GM18870 (cell line): ENCODE measurements around the gene FKBP10.

Experiments
- ATAC-seq: cut with Tn5 transposase; IDR thresholded peaks from one replicate; pipeline ENCODE4 v1.9.1; 2021; ENCODE audit warnings: moderate library complexity; ENCODE audit not compliant: unreplicated experiment

The FKBP10 gene

DNA sequence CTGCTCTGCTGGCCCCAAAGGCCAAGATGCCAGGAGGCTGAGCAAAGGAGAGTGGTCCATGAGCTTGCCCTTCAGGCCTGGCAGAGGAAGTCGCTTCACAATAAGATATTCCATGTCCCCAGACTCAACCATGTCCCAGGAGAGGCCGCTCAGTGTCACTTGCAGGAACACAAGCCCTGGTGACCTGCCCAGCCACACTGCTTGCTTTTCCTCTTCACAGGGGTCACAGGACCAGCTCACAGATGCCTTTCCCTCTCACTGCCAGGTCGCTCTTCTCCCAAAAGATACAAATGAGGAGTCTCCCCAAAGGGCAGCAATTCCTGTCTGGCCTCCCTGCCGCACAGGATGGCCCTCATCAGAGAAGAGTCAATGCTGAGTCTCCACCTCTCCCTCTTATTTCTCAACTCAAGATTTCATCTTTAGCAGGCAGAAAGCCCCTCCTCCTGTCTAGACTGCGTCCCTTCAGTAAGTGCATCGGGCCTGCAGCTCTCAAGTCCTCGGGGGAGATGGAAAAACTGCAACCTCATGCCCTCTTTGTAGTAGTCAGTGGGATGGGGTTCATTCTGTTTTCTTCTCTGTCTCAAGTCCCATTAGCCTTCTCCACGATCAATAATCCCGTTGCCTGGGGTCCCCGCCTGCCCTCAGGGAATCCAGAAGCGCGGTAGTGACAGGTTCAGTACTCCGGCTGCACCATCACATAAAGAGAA, 31.2 kb upstream of the FKBP10 start:
- ATAC-seq, result no peak

DNA sequence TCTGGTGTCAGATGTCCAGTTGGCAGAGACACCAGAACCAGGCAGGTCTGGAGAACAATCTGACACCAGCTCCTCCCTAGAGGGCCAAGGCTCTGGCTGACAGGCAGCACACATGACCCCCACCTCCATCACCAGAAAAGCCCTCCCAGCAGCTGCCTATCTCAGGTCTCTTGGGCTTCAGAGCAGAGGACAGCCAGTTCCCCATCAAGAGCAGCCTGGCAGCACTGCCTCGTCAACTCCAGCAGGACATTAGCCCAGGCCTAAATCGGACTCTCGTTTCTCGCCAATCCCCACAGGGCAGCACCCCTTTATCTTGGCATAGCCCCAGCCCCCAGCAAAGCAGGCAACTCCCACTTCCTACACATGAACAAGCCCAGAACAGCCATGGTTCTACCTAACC, 30.7 kb upstream of the FKBP10 start:
- ATAC-seq, result no peak

DNA sequence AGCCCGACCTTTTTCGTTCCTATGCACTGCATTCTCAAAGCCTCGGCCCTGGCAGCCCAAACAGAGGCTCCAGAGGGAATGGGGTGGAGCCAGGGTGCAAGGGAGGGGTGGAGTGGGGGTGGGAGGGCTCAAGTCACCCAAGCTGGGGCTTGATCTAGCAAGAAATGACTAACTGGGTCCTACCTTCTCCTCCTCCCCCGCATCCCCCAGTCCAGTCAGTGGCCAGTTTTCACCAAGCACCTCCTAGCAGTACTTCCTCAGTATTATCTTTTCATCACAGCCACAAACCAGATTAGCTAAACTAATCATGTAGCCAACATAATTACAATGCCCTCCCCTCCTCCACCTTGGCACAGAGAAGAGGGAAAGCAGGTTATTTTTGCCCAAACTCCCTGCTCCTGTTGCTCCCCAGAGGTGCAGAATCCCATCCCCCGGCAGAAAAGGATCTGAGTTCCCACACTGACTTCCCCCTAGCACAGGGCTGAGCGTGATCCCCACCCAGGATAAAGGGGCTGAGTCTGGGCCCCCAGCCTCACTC, 28.5 kb upstream of the FKBP10 start:
- ATAC-seq, result no peak

DNA sequence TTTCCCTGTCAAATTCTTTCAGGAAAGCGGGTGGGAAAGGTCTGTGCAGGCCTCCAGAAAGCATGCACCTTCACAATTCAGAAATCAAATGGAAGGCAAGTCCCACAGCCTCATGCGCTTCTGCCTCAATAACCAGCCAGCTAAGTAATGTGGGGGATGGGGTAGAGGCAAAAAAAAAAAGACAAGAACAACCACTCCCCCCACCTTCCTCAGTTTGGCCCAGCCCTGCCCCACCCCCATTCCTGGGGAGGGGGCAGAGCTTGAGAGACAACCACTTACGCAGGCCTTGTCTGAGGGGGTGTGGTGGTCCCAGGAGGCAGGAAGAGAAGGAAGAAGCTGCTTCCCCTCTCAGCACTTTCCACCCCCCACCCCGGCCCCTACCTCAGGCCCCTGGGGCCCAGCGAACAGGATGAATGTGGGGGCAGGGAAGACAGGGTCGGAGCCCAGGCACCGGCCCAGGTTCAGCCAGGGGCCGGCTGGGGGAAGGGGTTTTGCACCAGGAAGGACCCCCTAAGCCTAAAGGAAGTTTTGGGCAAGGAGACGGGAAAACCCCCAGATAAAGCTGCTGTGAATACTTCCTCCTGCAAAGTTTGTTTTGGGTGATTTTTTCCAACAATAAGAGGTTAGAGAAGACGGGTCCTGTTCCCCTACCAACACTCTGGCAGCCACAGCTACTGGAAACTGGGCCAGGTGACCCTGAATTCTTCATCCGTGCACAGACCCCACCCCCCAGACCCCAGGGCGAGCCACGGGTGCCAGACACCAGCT, 27.5 kb upstream of the FKBP10 start:
- no peak for ATAC-seq

DNA sequence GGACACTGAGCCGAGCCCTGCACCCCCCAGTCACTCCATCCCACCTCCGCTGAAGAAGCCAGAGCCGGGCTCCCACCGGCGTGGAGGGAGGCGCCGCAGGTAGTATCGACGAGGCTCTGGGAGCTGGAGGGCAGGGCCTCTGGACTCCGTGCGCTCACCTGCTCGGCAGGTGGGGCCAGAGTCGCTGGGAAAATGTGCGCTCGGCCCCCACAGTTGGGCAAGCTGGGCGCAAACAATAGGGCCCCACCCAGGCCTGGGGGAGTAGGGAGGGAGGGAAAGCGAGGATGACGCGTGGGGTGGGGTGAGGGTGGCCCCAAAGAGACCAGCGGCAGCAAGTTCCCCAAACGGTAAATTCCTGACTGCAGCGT, 27.0 kb upstream of the FKBP10 start:
- no peak for ATAC-seq

DNA sequence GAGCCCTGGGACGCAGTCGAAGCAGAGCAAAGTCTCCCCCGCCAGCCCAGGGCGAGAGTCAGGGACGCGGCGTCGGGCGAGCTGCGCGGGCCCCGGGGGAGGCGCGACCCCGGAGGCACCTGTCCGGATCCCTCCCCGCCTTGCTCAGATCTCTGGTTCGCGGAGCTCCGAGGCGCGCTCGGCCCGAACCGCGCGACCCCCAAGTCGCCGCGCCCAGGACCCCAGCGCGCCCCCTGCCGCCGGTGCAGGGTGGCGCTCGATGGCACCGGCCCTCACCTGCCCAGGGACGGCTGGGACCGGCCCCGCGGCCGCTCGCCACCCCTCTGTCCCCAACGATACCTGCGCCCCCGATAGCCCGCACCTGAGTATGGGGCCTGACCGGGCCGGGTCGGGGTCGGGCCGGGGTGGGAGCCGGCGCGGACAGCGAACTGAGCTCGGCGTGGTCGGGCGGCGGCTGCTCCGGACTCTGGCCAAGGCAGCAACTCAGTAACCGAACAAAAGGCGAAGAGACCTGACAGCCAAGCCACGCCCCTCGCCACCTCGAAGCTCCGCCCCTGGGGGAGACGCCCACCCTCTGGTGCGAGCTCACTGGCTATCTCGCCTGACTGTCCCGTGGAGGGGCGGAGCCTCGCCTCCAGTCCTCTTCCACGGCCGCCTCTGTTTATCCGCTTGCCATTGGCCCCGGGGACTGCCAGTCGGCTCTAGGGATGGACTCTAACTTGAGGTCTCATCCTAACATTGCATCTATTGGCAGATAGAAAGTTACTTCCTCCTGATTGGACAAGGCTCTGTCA, 26.4 kb upstream of the FKBP10 start, which contains the start of gene JUP:
JUP (minus strand) TSS at position 485 of the 794 bp plus-strand sequence. CDS start 14,857 bp downstream, outside the sequence.
- ATAC-seq, result no peak

DNA sequence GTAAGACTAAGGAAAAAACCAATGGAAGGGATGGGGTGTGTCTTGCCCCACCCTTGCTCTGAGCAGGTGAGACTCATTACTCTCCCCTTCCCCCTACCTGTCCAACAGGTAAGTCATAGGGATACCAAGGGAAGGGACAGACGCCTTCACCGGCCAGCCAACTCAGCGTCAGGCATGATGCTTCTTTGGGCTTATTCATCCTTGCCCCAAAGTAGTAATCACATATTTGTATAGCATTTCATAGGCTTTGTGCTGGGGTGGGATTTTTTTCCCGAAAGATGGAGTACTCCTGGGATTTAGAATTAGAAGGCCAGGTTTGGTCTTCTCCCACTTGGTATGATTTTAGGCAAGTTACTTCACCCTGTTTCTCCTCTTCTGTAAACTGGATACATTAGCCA, 25.8 kb upstream of the FKBP10 start:
- no peak for ATAC-seq

DNA sequence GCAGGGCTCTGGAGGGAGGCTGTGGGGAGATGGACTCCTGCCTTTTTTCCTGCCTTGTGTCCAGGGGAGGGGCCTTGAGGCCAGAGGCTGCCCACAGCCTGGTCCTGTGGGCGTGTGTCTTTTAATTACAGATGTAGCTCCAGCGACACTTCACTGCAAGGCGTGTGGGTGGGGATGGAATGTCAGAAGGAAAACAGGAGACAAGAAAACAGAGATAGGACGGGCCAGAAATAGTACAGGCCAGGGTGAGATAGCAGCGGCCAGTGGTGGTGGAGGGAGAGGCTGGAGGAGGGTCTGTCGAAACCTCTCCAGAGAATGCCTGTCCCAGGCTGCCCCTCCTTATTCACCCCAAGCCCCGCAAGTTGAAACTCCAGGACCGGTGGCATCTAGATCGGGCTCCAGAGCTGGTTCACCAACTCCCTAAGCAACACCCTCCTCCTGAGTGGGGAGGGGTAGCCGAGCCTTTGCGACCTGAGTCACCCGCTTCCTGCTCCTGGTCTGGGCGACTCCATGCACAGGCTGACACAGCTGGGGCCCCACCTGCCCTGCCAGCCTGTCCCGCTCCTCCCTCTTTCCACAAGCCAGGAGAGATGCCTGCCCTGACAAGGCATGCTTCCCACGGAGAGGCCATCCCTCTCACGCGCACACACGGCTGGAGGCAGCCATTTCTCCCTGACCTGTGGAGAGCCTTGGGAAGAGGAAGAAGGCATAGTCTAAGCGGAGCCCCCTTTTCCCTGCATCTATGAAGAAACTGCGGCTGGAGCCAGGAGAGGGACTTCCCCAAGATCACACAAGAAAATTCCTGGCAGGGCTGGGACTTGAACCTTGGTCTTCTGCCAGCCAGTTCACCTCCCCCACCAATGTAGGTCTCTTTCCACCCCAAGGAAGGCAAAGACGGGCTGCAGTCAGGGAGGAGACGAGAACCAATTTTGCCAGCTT, 19.7 kb upstream of the FKBP10 start:
- ATAC-seq, result no peak

DNA sequence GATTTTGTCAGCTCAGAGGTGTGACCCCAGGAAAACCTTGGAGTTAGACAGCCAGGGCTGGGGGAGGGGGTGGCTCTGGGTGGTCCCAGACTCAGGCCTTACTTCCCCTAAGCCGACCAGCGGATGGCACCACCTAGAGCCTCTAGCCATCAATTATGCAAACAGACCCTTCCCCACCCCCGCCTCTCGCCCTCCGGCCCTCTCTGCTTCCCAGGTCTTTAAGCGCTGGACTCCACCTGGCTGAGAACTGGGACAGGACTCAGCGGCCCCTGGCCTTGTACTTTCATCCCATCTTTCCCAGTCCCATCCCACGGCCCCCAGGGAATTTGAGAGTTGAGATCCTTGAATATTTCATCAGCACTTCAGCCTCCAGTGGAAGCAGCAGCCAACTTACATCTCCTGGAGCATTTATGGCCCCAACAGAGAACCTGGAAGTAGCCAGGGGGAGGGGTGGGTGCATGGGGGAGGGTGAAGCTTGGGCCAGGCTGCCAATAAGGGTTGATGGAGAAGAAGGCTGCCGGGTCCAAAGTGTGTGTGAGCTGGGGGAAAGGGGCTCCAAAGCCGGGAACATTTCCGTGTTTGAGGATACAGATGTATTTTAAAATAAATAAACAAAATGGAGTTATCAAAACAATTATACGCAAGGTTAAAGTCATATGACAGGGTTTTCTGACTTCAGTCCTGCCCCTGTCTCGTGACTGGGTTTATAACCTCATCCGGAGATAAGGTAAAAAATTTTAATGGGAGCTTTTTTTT, 18.8 kb upstream of the FKBP10 start:
- ATAC-seq, result no peak

DNA sequence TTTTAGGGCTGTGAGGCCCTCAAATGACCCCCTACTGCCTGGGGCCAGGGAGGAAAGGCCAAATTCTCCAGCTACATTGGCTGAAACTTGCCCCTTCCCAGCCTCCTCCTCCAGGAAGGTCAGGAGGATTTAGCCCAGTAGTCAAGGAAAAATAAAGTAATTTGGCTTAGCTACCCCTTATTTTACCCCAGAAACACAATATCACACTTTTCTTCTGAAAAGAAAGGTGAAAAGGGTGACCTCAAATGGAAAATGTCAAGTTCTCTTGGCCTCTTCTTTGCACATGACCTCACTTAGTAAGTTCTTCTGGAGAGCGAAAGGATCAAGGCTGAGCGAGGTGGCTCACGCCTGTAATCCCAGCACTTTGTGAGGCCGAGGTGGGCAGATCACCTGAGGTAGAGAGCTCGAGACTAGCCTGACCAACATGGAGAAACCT, 18.2 kb upstream of the FKBP10 start:
- no peak for ATAC-seq

DNA sequence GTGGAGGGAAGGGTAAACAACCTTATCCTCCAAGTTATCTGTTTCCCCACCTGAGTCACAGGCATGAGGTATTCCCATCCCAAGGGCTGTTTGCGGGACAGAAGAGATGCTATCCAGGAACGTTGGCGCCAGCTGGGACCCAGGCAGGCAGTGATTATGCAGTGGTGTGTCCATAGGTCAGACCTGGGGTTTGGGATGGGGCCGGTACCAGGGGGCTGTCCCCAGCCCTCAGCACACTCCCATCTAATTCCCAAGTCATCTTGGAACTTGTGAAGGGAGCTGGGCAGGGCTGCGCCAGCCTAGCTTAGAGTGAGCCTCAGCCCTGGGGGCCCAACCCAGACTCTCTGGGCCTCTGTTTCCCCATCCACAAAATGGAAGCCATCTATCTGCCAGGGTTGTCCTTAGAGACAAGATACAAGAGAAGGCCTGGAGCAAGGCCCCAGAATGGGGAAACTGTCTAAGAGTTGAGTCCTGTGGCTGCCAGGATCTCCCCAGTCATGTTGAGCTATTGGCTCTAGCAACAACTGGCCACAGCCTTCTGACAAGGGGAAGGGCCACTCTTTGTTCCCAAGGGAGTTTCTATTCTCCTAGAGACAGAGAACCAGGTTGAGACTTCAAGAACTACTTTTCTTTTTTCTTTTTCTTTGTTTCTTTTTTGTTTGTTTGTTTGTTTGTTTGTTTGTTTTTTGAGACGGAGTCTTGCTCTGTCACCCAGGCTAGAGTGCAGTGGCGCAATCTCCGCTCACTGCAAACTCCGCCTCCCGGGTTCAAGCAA, 16.5 kb upstream of the FKBP10 start:
- no peak for ATAC-seq

DNA sequence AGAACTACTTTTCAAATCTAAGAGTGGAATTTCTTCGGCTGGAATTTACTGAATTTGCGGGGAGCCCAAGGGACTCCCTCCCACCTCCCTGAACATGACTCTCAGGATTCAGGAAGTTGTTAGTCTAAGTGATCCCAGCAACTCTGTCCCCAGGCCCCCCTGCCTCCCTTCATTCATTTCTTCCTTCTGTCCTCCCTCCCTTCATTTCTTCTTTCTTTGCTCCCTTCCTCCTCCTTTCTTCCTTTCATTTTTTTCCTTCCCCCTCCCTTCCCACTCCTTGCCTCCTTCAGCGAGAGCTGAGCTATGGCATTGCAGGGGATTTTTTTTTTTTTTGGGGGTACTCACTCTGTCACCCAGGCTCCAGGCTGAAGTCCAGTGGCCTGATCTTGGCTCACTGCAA, 15.4 kb upstream of the FKBP10 start:
- no peak for ATAC-seq

DNA sequence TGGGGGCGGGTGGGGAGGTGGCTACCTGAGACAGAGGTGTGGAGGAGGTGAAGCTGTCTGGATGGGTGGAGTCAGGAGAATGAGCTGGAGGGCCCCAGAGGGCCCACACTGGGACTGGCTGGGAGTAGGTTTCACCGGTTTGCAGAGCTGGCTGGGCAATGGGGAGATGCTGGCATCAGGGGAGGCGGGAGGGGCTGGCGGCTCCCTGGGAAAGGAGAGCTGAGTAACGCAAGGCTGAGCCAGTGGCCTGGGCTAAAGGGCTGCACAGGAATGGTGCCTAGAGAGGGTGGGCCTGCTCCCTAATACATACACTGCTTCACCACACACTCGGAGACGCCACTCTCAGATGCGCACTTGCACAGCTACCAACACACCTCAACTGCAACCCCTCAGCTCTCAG, 13.4 kb upstream of the FKBP10 start:
- no peak for ATAC-seq

DNA sequence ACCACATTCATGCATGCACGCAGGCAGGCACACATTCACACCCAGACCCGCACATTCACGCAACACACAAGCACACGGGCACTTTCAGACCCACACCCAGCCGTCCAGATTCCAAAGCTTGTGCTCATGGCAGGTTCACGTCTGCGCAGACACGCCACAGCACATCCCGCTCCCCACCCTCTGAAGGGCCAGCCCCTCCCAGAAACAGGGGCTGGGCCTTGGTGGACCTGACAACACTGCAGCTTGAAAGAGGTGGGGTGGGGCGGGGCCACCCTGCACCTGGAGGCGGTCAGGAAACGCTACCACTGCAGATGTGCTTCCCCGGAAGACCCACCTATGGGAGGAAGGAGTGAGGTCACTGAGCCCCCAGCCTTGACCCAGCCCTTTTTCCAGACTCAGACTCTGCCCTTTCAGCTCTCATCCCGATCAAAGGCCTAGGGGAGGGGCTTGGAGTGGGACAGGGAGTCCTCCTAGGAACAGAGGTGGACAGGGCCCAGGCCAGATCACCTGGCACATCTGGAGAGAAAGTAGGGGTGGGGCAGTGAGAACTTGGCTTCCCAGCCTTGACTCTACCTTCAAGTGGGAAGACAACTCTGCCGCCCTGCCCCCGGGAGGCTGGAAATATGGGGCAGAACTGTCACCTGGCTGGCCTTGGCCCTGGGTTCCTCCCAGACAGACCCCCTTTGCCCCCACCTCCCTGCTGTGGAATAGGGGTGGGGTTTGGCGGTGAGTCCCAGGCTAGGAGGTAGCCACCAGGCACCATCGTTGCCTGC, 12.0 kb upstream of the FKBP10 start:
- ATAC-seq, result no peak

DNA sequence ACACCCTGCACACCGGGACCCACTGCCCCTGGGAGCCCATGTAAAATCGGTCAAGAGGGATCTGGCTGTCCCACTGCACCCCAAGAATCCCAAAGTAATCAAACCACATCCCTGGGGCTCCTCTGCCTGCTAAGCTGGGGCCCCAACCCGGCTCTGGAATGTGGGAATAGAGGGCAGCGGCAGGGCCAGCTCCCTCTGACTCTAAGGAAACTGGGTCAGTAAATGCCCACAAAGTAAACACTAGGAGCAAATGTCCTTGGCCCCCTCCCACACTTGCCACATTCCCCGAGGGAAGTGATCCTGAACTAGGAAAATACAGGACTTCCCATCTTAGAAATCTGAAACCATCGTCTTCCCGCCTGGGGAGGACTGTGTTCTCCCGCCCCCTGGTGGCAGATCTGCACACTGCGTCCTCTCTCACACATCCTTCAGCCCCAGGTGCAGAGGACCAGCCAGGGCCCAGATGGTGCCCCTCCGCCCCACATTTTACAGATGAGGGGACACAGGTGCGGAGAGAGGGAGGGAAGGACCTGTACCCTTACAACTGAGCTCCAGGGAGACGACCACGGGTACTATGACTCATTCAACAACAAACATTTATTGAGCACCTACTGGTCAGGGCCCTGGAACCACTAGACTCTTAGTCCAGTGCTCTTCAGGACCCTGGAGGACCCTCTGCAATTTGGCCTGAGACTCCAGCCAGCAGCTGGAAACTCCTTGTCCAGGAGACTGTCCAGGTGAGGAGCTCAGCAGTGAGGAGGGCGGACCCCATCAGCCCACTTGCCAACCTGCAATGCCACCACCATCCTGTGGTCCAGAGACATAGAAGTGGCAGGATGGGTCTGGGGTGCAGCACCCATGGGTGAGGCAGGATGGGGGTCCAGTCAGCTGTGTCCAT, 11.2 kb upstream of the FKBP10 start:
- ATAC-seq, result no peak

DNA sequence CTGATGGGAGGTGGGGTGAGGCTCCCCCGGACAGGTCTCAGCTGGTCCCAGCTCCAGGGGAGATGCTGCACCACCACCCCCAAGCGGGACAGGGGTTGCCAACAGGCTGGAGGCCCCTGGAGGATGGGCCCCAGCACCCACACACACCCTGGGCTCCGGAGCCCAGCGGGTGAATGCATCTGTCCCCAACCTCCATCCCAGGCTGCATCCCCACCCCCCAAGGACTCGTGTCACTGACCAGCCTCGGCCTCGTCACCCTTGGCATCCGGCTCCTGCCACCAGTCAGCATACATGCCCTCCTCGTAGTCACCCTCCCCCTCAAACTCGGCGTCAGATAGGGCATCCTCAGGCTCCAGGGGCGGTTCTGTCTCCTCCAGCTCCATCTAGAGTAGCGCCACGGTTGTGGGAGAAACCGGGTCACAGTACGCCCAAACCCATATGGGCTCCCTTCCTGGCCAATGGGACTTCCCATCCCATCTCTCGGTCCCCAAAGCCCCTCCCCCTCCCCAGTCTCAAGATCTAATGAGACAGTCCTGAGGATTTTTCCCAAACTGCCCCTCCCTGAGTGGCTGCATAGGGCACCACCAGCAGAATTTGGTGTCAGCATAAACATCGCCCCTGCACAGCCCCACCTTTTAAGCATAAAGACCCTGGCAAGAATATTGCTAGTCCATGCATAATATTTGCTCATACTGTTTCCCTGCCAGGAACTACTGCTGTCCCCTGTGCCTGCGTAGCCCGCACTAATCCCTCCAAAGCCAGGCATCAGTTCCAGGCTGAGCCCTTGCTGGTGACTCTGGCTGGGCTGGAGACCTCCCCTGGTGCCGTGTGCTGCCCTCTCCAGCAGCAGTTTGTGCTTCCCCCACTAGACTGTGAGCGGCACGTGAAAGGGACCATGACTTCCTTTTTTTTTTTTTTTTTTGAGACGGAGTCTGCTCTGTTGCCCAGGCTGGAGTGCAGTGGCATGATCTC, 9.5 kb upstream of the FKBP10 start:
- ATAC-seq, result no peak
